ENCODE results near the gene ATP2A3. TPM values are rescaled to one million over a fixed set of nuclear protein-coding genes. Genes with fewer than 3 reads are reported as not detected.

Gene ATP2A3
- polyA plus RNA-seq, 1 donor from 2014 or later: not detected

GRCh38 chr17:3951003-3951402 lies 13.2 kb downstream of the ATP2A3 start:
- H3K27ac ChIP-seq (ENCODE audit: low read length): no peak overlapping the region
- H4K20me1 ChIP-seq (ENCODE audit: insufficient read depth): no peaks in the 10 kb centered on the region
- H3K9me3 ChIP-seq (ENCODE audit: low read length): no peaks in the 10 kb centered on the region
- TF ChIP-seq CTCF (IDR thresholded peaks at IDR 0.05; ENCODE audit: poor library complexity, severe bottlenecking) (no peak), RAD21 (conservative IDR thresholded peaks at IDR 0.05) (no peak), EZH2 (IDR thresholded peaks at IDR 0.05; ENCODE audit: borderline replicate concordance, insufficient read depth, low read length, poor library complexity, severe bottlenecking) (no peak), REST (IDR thresholded peaks at IDR 0.05; ENCODE audit: borderline replicate concordance) (no peak), POLR2AphosphoS5 (IDR thresholded peaks at IDR 0.05) (no peak), SMC3 (conservative IDR thresholded peaks at IDR 0.05; ENCODE audit: poor library complexity) (no peak), EP300 (conservative IDR thresholded peaks at IDR 0.05; ENCODE audit: poor library complexity, severe bottlenecking) (no peak), MXI1 (conservative IDR thresholded peaks at IDR 0.05; ENCODE audit: poor library complexity, severe bottlenecking) (no peak), TAF1 (IDR thresholded peaks at IDR 0.05; ENCODE audit: low read depth) (no peak)
- no peak overlapping the region for H3K4me3 ChIP-seq (ENCODE audit: low read length)
- H3F3A ChIP-seq (ENCODE audit: insufficient read depth, low read length, poor library complexity, severe bottlenecking): no peaks in the 10 kb centered on the region
- no peak overlapping the region for H2AFZ ChIP-seq (ENCODE audit: low read depth, low read length)
- H3K9ac ChIP-seq (ENCODE audit: low read length): no peak overlapping the region
- H3K36me3 ChIP-seq (ENCODE audit: insufficient read depth, low read length): no peaks in the 10 kb centered on the region
- no peaks in the 10 kb centered on the region for H3K27me3 ChIP-seq (ENCODE audit: insufficient read depth, low read depth, low read length)
- no peaks in the 10 kb centered on the region for H3K79me2 ChIP-seq (replicated peaks; ENCODE audit: insufficient read depth, low read length)
- H3K4me2 ChIP-seq (ENCODE audit: low read length): no peak overlapping the region
- no peaks in the 10 kb centered on the region for H3K9me2 ChIP-seq (ENCODE audit: insufficient read depth, low read length)

GRCh38 chr17:3950584-3950983 lies 13.7 kb downstream of the ATP2A3 start:
- Histone ChIP-seq H3K79me2 (replicated peaks; ENCODE audit: insufficient read depth, low read length) (no peaks in the 10 kb centered on the region), H3K9me2 (ENCODE audit: insufficient read depth, low read length) (no peaks in the 10 kb centered on the region), H3K9ac (ENCODE audit: low read length) (no peak overlapping the region), H3F3A (ENCODE audit: insufficient read depth, low read length, poor library complexity, severe bottlenecking) (no peaks in the 10 kb centered on the region), H3K9me3 (ENCODE audit: low read length) (no peaks in the 10 kb centered on the region), H3K4me3 (ENCODE audit: low read length) (no peak overlapping the region), H4K20me1 (ENCODE audit: insufficient read depth) (no peaks in the 10 kb centered on the region), H3K4me2 (ENCODE audit: low read length) (no peak overlapping the region), H3K36me3 (ENCODE audit: insufficient read depth, low read length) (no peaks in the 10 kb centered on the region), H2AFZ (ENCODE audit: low read depth, low read length) (no peak overlapping the region), H3K27me3 (ENCODE audit: insufficient read depth, low read depth, low read length) (no peaks in the 10 kb centered on the region), H3K27ac (ENCODE audit: low read length) (no peak overlapping the region)
- TF ChIP-seq TAF1 (IDR thresholded peaks at IDR 0.05; ENCODE audit: low read depth) (no peak), REST (IDR thresholded peaks at IDR 0.05; ENCODE audit: borderline replicate concordance) (no peak), RAD21 (conservative IDR thresholded peaks at IDR 0.05) (no peak)

Data from neural cell (in vitro differentiated cells).